Lower leg skin (tissue), 3 donors: ENCODE results near the gene TCL1B.

ENCODE experiments used
- POLR2A ChIP-seq, 2 donors: fragments of 450-650 bp; IDR thresholded peaks; one replicate each; pipeline ENCODE4 v1.6.1; 2016 to 2017; ENCODE audit warnings: antibody characterized with exemption in 2 of 2, mild to moderate bottlenecking in 1 of 2, moderate library complexity in 1 of 2
- TF ChIP-seq, protein P1 (sequence below), 3 donors: fragments of 450-650 bp; IDR thresholded peaks; one replicate each; pipeline ENCODE4 v1.5.1; 2016; ENCODE audit warnings: antibody characterized with exemption in 3 of 3, mild to moderate bottlenecking in 3 of 3, moderate library complexity in 2 of 3

DNA sequence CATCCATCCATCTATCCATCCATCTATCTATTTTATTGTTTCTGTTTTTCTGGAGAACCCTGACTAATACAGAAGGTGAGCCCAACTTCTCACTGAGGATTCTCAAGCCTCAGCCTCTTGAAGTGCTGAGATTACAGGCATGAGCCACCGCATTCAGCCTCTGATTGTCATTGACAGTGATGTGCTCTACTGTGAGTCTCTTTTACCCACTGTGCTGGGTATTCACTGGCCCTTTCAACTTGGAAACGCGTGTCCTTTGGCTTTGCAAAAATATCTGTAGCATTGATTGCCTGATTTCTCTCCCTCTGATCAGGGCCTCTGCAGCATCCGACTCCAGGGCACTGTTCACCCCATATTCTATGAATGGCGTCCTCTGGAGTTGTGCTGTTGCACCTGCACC is 29.6 kb upstream of the TCL1B start:
- TF ChIP-seq, protein P1, sequence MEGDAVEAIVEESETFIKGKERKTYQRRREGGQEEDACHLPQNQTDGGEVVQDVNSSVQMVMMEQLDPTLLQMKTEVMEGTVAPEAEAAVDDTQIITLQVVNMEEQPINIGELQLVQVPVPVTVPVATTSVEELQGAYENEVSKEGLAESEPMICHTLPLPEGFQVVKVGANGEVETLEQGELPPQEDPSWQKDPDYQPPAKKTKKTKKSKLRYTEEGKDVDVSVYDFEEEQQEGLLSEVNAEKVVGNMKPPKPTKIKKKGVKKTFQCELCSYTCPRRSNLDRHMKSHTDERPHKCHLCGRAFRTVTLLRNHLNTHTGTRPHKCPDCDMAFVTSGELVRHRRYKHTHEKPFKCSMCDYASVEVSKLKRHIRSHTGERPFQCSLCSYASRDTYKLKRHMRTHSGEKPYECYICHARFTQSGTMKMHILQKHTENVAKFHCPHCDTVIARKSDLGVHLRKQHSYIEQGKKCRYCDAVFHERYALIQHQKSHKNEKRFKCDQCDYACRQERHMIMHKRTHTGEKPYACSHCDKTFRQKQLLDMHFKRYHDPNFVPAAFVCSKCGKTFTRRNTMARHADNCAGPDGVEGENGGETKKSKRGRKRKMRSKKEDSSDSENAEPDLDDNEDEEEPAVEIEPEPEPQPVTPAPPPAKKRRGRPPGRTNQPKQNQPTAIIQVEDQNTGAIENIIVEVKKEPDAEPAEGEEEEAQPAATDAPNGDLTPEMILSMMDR (IDR thresholded peaks at IDR 0.05), result no peak
- TF ChIP-seq POLR2A (IDR thresholded peaks at IDR 0.05), result no peak
